Uterus (tissue), 2 donors: Measurements from ENCODE around the gene LRP4.

Source experiments
- CTCF ChIP-seq, 4 experiments: fragments of 200-600 bp in 2 of 4; fragments of 450-650 bp in 2 of 4; sonication (generic) in 2 of 4; IDR thresholded peaks; one replicate each; pipeline ENCODE4 v1.5.1; 2016 to 2019; ENCODE audit warnings: antibody characterized with exemption in 4 of 4, mild to moderate bottlenecking in 2 of 4, moderate library complexity in 1 of 4
- POLR2A ChIP-seq, 2 donors: fragments of 450-650 bp; IDR thresholded peaks; one replicate each; pipeline ENCODE4 v1.6.1; 2016; ENCODE audit warnings: antibody characterized with exemption in 2 of 2, mild to moderate bottlenecking in 1 of 2, moderate library complexity in 1 of 2

- TF ChIP-seq CTCF (IDR thresholded peaks at IDR 0.05): no peak
- no peak for TF ChIP-seq POLR2A (IDR thresholded peaks at IDR 0.05)
These were observed 29.2 kb upstream of the LRP4 start for GRCh38 chr11:46947399-46948077.
